PFSK-1 (cell line): ENCODE measurements around the gene ACAA1.

Experiments
- SIN3A ChIP-seq: IDR thresholded peaks from 2 replicates; pipeline ENCODE4 v1.6.1; 2012; ENCODE audit warnings: mild to moderate bottlenecking, low read length, moderate library complexity, borderline replicate concordance; ENCODE audit not compliant: insufficient read depth
- TF ChIP-seq, protein P1 (sequence below), 2 experiments: IDR thresholded peaks; 2 replicates each; pipeline versions ENCODE4 v1.6.1 to v1.8.0; 2011 to 2012; ENCODE audit warnings: low read depth in 2 of 2, low read length in 2 of 2, control low read depth in 1 of 2, inconsistent platforms in 1 of 2, mild to moderate bottlenecking in 1 of 2, moderate library complexity in 1 of 2; ENCODE audit not compliant: insufficient read depth in 1 of 2

DNA sequence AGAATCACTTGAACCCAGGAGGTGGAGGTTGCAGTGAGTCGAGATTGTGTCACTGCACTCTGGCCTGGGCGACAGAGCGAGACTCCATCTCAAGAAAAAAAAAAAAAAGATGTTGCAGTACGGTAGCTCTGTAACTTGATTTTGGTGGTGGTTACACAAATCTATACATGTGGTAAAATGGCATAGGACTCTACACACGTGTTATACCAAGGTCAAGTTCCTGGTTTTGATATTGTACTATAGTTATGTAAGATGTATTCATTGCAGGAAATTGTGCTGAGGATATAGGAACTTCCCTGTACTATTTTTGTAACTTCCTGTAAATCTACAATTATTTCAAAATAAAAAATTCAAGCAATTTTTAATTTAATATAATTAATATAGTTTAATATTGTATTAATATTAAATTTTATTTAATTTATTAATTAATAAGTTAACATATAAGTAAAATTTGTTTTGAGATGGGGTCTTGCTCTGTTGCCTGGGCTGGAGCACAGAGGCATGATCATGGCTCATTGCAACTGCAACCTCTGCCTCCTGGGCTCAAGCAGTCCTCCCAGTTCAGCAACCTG is 11.5 kb upstream of the ACAA1 start:
- TF ChIP-seq, protein P1, sequence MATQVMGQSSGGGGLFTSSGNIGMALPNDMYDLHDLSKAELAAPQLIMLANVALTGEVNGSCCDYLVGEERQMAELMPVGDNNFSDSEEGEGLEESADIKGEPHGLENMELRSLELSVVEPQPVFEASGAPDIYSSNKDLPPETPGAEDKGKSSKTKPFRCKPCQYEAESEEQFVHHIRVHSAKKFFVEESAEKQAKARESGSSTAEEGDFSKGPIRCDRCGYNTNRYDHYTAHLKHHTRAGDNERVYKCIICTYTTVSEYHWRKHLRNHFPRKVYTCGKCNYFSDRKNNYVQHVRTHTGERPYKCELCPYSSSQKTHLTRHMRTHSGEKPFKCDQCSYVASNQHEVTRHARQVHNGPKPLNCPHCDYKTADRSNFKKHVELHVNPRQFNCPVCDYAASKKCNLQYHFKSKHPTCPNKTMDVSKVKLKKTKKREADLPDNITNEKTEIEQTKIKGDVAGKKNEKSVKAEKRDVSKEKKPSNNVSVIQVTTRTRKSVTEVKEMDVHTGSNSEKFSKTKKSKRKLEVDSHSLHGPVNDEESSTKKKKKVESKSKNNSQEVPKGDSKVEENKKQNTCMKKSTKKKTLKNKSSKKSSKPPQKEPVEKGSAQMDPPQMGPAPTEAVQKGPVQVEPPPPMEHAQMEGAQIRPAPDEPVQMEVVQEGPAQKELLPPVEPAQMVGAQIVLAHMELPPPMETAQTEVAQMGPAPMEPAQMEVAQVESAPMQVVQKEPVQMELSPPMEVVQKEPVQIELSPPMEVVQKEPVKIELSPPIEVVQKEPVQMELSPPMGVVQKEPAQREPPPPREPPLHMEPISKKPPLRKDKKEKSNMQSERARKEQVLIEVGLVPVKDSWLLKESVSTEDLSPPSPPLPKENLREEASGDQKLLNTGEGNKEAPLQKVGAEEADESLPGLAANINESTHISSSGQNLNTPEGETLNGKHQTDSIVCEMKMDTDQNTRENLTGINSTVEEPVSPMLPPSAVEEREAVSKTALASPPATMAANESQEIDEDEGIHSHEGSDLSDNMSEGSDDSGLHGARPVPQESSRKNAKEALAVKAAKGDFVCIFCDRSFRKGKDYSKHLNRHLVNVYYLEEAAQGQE (IDR thresholded peaks at IDR 0.05; ENCODE audit: insufficient read depth in 1 of 2, low read depth in 2 of 2, low read length in 2 of 2): no peak
- TF ChIP-seq SIN3A: no peak
